CD4-positive, alpha-beta T cell treated with Interleukin-15 for 4 hours (primary cell): ENCODE data around the gene PDCD4.
A peak's percentile ranks its signal among the peaks of the same experiment; 100 is the strongest.
"Not testable (repeated sequence)": the region's sequence is repeated elsewhere in the genome, so short reads cannot be mapped to it uniquely, and the experiment has no call there.

Source experiments
- DNase-seq: peaks from one replicate; pipeline ENCODE4 v3.0.0-alpha.2; 2020; ENCODE audit warnings: low spot score

Gene PDCD4

DNA sequence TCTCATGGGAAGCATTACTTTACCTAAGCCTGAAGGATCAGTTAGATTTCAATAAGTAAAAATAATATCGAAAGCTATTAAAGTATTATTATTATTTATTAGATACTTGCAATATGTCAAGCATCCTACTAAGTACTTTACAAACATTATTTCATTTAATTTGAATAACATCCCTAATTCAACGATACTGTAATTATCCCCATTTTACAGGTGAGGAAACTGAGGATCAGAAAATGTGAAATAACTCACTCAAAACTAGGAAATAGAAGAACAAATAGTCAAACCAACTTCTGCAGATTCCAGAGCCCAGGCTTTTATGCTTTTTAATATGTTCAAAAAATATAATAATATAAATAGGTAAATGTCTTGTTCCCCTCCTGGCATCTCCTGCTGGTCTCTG, 10.3 kb upstream of the PDCD4 start:
- DNase-seq: no peak

DNA sequence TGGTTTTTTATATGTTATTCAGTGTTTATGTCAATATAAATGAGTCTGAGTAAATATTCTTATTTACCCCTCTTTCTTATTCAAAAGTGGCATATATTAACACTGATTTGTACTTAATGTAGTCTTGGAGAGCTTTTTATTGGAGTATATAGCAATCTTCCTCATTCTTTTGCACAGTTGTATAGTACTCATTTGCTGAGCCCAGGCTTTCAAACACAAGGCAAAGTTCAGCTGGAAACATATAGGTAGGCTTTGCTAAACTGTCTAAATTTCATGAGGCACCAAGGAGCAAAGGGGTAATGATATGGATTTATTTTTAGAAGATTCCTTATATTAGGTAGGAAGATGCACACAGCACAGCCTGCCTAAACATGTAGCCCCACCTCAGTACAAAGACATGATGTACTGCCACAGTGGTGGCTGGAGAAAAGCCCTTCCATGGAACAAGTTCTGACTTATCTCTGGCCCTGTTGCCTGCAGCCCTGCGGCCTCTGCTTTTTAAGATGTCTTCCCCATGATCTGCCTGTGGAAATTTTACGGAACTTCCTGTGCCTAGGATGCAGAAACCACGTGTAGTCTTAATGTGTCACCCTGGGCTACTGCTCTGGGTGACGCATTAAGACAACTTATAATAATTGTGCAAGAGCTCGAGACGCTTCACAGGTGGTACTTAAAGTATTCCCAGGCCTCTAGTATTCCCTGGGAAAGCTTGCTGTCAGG, 9.6 kb upstream of the PDCD4 start:
- no peak for DNase-seq

DNA sequence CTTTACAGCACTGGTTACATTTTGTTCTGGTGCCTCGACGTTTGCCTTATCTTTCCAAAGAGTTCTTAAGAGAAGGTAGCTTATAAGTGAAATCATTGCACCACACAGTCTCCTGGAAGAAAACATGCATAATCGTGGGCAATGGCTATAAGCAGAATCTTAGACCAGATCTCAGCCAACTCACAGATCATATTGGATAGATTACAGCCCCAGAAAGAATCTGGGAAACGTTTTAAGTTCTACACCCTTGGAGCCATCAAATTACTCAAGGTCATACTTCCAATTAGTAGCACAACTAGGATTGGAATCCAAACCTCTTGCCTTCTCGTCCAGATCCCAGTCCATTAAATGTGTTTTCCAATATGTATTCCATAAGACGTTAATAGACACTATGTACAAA, 8.8 kb upstream of the PDCD4 start:
- no peak for DNase-seq

DNA sequence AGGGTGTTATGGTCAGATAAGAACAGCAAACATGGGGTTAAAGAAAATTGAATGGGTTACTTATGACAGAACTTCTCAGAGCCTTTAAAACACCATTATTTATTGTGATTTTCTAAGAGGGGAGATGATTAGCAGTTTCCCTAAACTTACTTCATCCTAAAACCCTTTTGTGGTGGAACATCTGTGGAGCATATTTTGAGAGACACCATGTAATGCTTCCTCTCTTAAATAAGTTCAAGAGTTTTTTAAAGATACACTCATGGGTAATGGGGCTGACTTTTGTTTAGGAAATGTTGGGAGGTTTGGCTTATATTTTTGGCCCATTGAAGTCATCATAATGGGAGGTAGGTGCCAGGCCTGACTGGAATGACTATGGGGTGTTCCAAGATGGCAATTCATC, 8.4 kb upstream of the PDCD4 start:
- no peak for DNase-seq

DNA sequence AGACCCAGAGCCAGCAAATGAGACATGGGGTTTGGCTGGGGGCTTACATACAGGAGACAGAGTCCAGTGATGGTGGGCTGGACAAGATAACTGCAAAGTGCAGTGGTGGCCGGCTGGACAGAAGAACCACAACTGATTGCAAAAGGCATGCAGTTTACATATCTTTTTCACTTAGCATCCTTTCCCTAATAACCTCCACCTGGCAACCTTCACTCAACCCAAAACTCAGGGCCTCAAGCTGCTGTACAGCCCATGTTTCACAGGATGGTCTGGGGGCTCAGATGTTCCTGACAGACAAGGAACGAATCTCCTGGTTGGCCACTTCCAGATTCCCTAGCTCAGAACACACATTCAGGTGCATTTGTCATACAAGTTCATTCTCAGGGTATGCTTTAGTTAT, 7.8 kb upstream of the PDCD4 start:
- DNase-seq: no peak

DNA sequence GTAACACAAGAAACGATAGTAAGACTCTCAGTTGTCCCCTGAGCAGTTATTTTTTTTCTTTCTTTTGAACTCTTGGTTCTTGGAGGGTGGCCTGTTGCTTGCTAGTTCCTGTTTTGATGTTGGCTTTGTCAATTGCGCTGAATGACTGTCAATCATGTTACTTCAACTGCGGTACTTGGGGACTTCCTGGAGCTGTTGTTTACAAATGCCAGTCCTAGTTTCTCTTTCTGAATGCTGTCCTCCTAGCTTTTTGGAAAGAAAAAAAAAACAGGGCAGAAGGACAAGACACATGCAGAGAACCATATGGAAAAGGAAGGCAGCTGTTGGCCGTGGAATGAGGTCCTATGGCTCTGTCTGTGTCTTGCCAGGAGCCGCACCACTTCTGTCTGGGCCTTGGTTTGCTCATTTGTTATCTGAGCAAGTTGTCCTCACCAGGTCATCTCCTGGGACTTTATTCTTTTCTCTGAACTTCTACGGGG, 7.0 kb upstream of the PDCD4 start:
- peak; percentile 82 for DNase-seq

DNA sequence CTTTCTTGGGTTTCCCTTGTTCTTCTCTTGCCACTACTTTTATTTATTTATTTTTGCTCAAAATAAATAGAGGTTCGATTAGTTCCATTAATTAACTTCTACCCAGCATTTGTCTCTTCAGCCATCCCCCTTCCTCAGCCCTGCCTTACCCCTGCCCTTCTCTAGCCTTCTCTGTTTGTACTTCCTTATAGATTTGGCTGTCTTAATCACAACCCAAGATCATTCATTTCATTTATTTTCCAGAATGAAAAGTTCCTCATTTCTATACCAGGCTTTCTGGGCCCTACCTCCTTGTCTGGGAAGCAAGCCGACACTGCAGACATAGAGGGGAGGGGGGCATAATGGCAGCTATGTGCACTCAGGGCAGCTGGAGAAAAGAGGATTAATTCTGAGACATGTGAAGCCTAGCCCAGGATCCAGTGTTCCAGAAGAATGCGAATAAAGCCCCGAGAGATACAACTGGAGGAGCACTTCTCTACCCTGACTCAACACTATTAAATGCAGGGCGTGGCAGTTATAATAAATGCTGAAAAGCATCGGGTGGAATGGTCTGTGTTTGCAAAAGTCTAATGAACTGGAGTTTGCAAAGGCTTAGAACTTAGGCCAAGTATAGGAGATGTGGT, 6.4 kb upstream of the PDCD4 start:
- no peak for DNase-seq

DNA sequence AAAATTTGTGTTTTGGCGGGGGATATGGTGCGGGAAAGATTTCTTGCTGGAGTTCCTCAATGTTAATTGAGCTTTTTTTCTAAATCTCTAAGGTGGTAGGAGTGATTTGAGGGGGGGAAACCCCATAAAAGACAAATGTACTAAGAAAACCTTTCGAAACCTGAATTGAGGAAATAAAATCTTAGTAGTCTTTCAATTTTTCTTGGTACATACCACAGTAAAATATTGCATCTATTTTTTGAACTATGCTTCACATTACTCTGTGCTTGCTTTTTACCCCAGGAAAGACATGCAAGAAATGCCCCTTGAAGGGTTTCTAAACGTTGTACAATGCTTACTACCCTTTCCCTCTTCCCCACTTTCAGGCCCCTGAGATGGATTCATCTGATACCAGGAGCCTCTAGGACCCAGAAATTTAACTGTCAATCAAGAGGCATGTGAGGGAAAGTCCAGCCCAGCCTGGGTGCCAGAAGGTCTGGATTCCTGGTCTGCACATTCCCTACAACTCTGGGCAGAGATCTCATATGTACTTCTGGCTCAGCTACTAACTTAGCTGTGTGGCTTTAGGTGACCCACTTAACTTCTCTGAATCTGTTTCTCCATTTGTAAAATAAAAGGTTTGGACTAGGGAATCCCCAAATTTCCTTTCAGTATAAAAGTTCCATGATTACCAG, 5.8 kb upstream of the PDCD4 start:
- DNase-seq: peak; percentile 40

DNA sequence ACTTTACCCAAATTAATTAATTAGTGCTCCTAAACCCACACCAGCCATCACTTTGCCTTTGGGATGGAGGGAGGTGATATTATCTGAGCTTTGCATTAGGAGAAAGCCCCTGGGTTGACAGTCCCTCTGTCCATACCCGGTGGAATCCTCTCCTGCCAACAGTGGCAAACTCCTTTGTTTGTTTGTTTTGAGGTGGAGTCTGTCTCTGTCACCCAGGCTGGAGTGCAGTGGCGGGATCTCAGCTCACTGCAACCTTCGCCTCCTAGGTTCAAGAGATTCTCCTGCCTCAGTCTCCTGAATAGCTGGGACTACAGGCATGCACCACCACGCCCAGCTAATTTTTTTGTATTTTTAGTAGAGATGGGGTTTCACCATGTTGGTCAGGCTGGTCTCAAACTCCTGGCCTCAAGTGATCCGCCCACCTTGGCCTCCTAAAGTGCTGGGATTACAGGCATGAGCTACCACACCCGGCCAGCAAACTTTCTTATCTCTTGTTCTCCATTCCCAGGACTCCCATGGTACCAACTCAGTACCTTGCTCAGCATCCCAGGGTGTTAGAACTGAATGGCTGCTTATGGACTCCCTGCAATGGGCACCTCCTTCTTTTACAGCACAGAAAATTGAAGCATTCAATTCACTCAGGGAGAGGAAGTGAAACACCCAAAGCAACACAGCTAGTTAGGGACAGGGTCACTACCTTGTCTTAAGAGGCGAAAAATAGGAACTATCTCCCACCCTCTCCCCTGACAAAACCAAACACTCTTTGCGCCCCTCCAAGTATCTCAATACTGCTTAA, 4.5 kb upstream of the PDCD4 start:
- not testable (repeated sequence) for DNase-seq

DNA sequence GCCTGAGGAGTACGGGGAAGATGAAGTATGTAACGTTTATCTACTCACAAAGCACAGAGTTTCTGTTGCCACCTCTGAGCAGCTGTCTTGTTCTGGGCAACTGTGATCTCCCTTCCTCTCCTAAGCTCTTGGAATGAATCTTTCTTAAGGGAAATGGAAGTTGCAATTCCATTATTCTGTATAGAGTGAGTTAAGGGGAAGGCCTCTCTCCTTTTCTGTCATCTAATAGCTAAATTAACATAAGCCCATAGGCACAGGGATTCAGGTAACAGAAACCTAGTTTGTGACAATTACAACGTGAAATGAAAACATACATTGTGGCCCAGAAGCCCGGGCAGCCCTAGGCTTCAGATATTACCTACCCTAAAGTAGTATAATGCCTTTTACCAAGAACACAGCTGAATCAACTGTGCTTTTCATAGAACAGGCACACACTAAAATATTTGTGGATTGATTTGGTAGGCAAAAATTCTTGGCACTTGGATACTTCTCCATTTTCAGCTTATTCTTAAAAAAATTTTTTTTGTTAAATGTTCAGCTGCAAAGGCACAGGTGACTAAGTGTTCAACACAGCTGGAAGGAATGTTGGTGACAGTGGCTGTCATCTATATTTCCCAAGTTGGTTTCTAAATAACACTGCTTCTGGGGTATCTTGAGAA, 3.8 kb upstream of the PDCD4 start:
- no peak for DNase-seq

DNA sequence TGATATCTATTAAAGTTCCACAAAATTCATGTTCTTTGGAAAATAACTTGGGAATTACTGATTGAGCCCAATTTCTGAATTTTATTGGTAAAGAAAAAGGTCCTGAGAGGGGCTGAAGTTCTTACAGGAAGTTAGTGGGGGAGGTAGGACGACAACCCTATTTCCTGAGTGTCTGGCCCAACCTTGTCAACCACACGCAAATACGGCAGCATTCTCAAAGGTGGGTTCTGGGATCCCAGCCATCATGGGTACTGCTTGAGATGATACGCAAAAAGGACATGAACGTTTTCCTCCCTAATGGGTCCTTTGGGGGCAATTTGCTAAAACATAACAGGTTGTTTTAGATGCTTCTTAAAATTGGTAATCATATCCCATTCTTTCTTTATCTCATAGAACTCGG, 2.7 kb upstream of the PDCD4 start:
- DNase-seq: peak; percentile 60

DNA sequence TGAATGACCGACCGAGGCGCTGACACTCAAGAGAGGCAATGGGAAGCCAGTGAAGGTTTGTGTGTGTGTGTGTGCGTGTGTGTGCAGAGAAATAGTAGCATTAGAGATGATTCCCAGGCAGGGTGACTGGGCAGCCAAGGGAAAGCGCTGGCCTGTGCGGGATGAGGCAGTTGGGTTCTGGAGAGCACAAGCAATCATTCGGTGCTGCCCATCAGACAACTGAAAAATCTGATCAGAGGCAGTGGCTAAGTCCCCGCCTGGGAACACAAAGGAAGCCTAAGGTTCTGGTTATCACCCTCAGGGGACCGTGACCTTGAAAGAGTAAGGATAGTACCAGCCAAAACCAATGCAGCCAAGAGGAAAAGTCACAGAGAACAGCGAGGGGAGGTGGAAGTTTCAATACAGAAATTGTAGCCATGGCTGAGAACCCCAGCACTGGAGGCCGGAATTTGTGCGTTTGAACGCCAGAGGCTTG, 868 bp upstream of the PDCD4 start:
- DNase-seq: no peak

DNA sequence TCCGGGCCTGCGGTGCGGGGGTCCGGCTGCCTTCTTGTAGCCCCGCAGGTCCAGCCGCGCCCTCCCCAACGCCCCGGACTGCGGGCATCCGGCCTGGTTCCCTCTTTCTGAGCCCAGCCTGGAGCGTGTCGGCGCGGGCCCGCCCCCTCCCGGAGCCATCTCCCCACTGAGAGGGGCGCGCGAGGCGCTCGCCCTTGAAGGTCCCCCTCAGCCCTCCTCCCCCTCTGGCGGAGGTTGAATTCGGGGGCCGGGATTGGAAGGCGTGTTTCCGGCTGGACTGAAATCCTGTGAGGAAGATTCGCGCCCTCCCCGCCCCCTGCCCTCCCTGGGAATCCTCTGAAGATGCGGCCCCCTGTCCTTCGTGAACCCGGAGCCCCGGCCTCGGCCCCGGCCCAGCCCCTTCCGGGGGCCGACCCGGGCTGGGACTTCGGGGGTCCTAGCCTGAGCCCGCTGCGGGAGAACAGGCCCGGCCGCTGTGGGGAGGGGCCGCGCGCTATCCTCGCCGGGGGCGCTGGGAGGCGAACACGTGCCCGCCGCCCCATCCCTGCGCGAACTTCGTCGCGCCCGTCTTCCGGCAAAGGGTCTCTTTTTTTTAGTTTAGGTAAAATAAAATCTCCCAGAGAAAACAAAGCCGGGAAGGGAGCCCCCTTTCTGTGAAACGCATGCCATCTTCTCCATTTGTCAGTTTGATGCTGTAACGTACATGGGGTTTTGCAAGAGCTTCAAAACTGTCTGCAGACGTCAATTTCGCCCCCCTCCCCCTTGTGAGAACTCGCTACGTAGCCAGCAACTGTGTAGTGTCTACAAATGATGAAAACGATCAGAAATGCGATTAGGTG, 636 bp downstream of the PDCD4 start:
- peak; percentile 77 for DNase-seq

DNA sequence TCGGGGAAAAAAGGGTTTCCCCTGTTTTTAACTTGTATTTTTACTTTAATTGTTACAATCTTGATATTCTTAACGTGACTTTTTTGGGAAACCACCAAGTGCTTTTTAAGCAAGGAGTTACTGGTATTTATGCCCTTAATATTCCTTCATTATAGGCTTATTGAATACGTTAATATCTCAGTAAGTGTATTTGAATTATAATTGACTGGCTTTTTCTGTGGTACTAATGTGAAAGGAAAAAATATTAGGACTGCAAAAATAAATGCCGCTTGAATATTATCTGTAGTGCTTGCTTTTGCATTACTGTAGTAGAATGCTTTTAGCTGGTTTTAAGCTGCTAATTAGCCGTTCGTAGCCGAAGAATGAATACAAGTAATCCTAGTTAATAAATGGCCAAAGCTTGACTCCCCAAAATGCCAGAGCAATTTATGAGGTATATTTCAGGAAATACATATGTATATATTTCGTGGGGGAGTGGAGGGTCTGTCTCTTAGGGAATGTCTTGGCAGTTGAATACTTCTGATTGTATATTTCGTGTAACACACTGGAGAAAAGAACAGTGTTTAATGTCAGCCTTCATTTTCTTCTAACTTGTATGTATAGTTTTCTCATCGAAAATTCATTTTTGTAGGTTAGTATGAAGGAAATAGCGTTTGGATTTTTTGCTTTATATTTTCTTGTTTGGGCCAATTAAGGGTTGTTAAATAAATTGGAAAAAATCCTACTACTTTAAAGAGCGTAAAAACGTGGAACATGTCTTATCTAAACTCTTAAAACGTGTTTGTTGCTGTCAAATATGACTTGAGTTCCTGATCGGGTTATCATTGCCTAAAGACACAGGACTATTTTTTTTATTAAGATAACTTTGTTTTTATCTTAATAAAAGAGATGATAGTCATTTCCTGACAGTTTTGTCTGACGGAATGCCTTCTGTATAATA, 1.5 kb downstream of the PDCD4 start:
- DNase-seq: no peak

DNA sequence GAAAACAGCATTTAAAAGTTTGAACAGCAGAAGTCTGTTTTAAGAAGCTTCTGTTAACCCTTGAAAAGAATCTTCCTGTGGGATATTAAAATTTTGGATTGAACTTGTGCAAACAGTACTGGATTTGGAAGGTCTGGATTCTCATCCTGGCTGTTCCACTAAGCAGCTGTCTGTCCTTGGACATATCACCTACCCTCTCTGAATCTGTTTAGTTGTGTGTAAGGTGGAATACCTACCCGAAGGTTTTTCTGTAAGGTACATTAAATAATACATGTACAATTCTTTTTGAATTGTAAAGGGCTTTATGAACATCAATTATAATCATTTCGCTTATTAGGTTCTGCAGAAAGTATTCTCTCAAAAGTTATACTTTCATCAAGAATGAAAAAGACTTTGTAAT, 2.2 kb downstream of the PDCD4 start:
- no peak for DNase-seq

DNA sequence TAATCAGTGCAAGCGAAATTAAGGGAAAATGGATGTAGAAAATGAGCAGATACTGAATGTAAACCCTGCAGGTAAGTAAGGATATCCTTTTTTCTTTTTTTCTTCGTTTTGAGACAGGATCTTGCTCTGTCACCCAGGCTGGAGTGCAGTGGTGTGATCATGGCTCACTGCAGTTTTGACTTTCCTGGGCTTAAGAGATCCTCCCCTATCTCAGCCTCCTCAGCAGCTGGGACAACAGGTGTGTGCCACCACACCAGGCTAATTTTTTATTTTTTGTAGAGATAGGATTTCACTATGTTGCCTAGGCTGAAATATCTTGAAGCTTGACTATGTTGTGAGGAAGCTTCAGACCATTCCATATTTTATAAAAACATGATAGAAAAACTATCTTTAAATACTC, 4.3 kb downstream of the PDCD4 start:
- DNase-seq: no peak

DNA sequence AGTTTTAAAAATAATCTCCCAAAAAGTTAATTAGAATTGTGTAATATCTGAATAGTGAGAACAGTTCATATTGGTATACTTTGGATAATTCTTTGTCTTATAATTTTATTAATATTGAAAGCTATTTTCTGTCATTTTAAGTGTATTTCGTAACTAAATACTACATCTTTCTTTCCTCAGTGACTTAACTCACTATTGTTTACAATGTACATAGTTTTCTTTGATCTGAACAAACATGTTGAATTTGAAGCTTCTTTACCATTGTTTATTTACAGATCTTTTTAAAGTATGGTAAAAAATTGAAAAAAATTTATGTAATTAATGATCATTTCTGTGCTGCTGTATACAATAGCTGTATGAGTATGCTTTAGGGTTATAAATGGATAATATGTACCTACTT, 5.1 kb downstream of the PDCD4 start:
- no peak for DNase-seq

DNA sequence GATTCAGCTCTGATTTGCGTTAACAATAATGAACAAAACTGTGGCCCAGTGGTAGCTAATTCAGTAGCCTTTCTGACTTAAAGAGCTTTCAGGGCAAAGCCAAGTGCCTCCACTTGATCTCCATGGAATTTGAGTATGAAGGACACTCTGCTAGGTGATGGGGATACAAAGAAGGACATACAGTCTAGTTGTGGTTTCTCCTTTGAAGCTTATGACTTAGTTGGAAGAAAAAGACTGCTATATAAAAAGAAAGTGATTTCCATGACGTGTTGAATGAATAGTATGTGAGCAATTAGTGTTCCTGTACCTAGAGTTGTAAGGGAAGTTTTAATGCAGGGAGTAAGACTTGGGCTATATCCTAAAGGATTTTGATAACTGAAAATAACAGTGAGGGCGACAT, 8.3 kb downstream of the PDCD4 start:
- no peak for DNase-seq

DNA sequence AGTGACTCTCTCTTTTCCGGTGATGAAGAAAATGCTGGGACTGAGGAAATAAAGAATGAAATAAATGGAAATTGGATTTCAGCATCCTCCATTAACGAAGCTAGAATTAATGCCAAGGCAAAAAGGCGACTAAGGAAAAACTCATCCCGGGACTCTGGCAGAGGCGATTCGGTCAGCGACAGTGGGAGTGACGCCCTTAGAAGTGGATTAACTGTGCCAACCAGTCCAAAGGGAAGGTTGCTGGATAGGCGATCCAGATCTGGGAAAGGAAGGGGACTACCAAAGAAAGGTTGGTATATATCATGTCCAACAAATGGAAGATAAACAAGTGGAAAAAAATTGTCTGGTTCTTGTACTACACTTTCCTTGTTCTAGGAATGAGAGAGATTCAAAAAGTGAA, 9.5 kb downstream of the PDCD4 start:
- no peak for DNase-seq

DNA sequence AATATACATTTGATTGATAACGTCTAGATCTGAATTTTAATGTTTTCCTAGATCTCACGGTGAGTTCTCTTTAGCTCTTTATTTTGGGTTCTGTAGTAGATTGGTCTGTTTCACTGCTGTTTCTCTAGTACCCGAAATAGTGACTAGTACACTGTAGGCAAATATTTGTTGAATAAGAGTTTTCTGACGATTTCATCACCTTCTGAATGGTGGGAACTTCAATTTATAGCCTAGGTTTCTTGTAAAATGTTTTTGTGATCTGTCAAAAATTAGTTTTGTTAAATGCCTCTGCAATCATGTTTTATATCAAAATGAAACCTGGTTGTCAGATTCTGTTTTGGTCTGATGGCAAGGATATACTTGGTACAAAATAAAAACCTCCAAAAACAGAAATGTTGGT, 10.2 kb downstream of the PDCD4 start:
- DNase-seq: no peak
